A673 (cell line): Measurements from ENCODE around the gene GPR37. TPM values are rescaled to one million over a fixed set of nuclear protein-coding genes. Genes with fewer than 3 reads are reported as not detected.

Experiments used
- BruUV-seq: library from RNA; stranded (reverse); fragments of 400-500 nt; replicated peaks from 2 replicates; lab custom pipeline; 2021; lab: Mats Ljungman, UMichigan
- CTCF ChIA-PET: fragments of 300-600 bp; sonication (Branson Sonifier 250); formaldehyde crosslinking; loops from one replicate; lab custom pipeline; 2022; ENCODE audit warnings: antibody characterized with exemption; lab: Charles Lee
- POLR2A ChIA-PET: fragments of 300-600 bp; sonication (Branson Sonifier 250); formaldehyde crosslinking; loops from one replicate; lab custom pipeline; 2022; ENCODE audit warnings: antibody characterized with exemption; ENCODE audit not compliant: low non-redundant PET; lab: Charles Lee
- DNase-seq: peaks from one replicate; pipeline ENCODE4 v3.0.0-alpha.2; 2015; ENCODE audit warnings: low spot score
- H3K27ac ChIP-seq: fragments of 200-600 bp; sonication (generic); 2 replicates; pipeline ENCODE4 v1.5.1; 2016; ENCODE audit warnings: mixed run types, low read depth, mild to moderate bottlenecking, mixed read lengths, antibody characterized with exemption, low read length; ENCODE audit not compliant: poor library complexity, severe bottlenecking
- H3K27me3 ChIP-seq: fragments of 200-600 bp; sonication (generic); replicated peaks from 2 replicates; pipeline ENCODE4 v1.6.1; 2017; ENCODE audit warnings: mixed run types, low read depth, mild to moderate bottlenecking, mixed read lengths, antibody characterized with exemption, low read length; ENCODE audit not compliant: insufficient read depth, poor library complexity
- H3K36me3 ChIP-seq: fragments of 200-600 bp; sonication (generic); 2 replicates; pipeline ENCODE4 v1.6.1; 2016; ENCODE audit warnings: mixed run types, mild to moderate bottlenecking, mixed read lengths, antibody characterized with exemption, low read length; ENCODE audit not compliant: insufficient read depth, poor library complexity, severe bottlenecking
- H3K4me1 ChIP-seq: fragments of 200-600 bp; sonication (generic); 2 replicates; pipeline ENCODE4 v1.6.1; 2017; ENCODE audit warnings: mixed run types, mild to moderate bottlenecking, mixed read lengths, antibody characterized with exemption, low read length; ENCODE audit not compliant: insufficient read depth, poor library complexity, severe bottlenecking
- H3K4me3 ChIP-seq: fragments of 200-600 bp; sonication (generic); 2 replicates; pipeline ENCODE4 v1.5.1; 2016; ENCODE audit warnings: low read depth, mixed run types, mild to moderate bottlenecking, mixed read lengths, low read length; ENCODE audit not compliant: poor library complexity, severe bottlenecking
- H3K9me3 ChIP-seq: fragments of 200-600 bp; sonication (generic); 2 replicates; pipeline ENCODE4 v1.6.1; 2016; ENCODE audit warnings: mixed run types, low read depth, mild to moderate bottlenecking, mixed read lengths, antibody characterized with exemption, low read length; ENCODE audit not compliant: poor library complexity, severe bottlenecking
- CTCF ChIP-seq: fragments of 300-800, 200-600 bp; sonication (generic); conservative IDR thresholded peaks from 2 replicates; pipeline ENCODE4 v1.5.1; 2017; ENCODE audit warnings: low read depth, mild to moderate bottlenecking, antibody characterized with exemption, low read length, moderate library complexity, mixed read lengths
- EZH2 ChIP-seq: fragments of 200-600 bp; sonication (generic); IDR thresholded peaks from 2 replicates; pipeline ENCODE4 v1.6.1; 2017; ENCODE audit warnings: borderline replicate concordance, low read depth, mild to moderate bottlenecking, mixed read lengths, antibody characterized with exemption, low read length; ENCODE audit not compliant: poor library complexity, severe bottlenecking
- intact Hi-C: fragments of 100-400 bp; cut with micrococcal nuclease; formaldehyde crosslinking; loops from one replicate; pipeline ENCODE4 v1.10.0; 2022; ENCODE audit not compliant: unreplicated experiment
- total RNA-seq: library from RNA; stranded (reverse); gene quantifications from 2 replicates; pipeline ENCODE4 v1.2.3, GENCODE V29; 2021

Gene GPR37
- total RNA-seq, 1 experiment from 2014 or later: 0.67 TPM

- Histone ChIP-seq H3K4me1 (no peaks in the 10 kb centered on the region), H3K4me3 (no peak overlapping the region), H3K9me3 (no peaks in the 10 kb centered on the region), H3K27me3 (no peaks in the 10 kb centered on the region), H3K27ac (no peak overlapping the region), H3K36me3 (no peaks in the 10 kb centered on the region)
- no peak for DNase-seq
- intact Hi-C loops: no loop called here
- ChIA-PET POLR2A (no interaction called here), CTCF (no interaction called here)
- no peak for TF ChIP-seq CTCF
- TF ChIP-seq EZH2: no peak
- BruUV-seq: no TSS peak
Measured at GRCh38 chr7:124722292-124722691, 43.3 kb downstream of the GPR37 start.

GRCh38 chr7:124720195-124720594 lies 45.4 kb downstream of the GPR37 start:
- ChIA-PET POLR2A (no interaction called here), CTCF (no interaction called here)
- Histone ChIP-seq H3K27ac (no peak overlapping the region), H3K27me3 (no peaks in the 10 kb centered on the region), H3K36me3 (no peaks in the 10 kb centered on the region), H3K9me3 (no peaks in the 10 kb centered on the region), H3K4me3 (no peak overlapping the region), H3K4me1 (no peaks in the 10 kb centered on the region)
- DNase-seq: no peak
- TF ChIP-seq EZH2 (no peak), CTCF (no peak)
- no TSS peak for BruUV-seq
- intact Hi-C loops: no loop called here

GRCh38 chr7:124718032-124718766 lies 47.4 kb downstream of the GPR37 start:
- ChIA-PET CTCF (no interaction called here), POLR2A (no interaction called here)
- DNase-seq: no peak
- TF ChIP-seq CTCF: no peak
- TF ChIP-seq EZH2: no peak
- BruUV-seq: no TSS peak
- intact Hi-C loops: no loop called here
- no peak overlapping the region for H3K27ac ChIP-seq
- no peaks in the 10 kb centered on the region for H3K27me3 ChIP-seq
- no peaks in the 10 kb centered on the region for H3K4me1 ChIP-seq
- H3K4me3 ChIP-seq: no peak overlapping the region
- H3K36me3 ChIP-seq: no peaks in the 10 kb centered on the region
- no peaks in the 10 kb centered on the region for H3K9me3 ChIP-seq
